PC-3 (cell line): ENCODE results near the gene SMAP1.

ENCODE experiments used
- CTCF ChIP-seq: fragments of 300-600 bp; sonication (generic); conservative IDR thresholded peaks from 2 replicates; pipeline ENCODE4 v1.5.1; 2017; ENCODE audit warnings: antibody characterized with exemption, low read depth, mild to moderate bottlenecking, low read length
- EZH2 ChIP-seq: fragments of 300-600 bp; sonication (generic); IDR thresholded peaks from one replicate; pipeline ENCODE4 v1.6.1; 2017; ENCODE audit warnings: antibody characterized with exemption, mild to moderate bottlenecking, low read length; ENCODE audit not compliant: unreplicated experiment
- EZH2phosphoT487 ChIP-seq: fragments of 300-600 bp; sonication (generic); IDR thresholded peaks from 2 replicates; pipeline ENCODE4 v1.6.1; 2018; ENCODE audit warnings: mild to moderate bottlenecking, antibody characterized with exemption, low read length, borderline replicate concordance

- TF ChIP-seq CTCF (no peak), EZH2 (no peak), EZH2phosphoT487 (no peak)
Observed at GRCh38 chr6:70684794-70685493, 17.3 kb downstream of the SMAP1 start.
